Fibroblast of villous mesenchyme (primary cell): ENCODE results near the gene HDLBP. TPM values are rescaled to one million over a fixed set of nuclear protein-coding genes. Genes with fewer than 3 reads are reported as not detected.

Experiments used
- DNase-seq: peaks from one replicate; pipeline ENCODE4 v3.0.0-alpha.2; 2010; ENCODE audit warnings: low read depth
- H3K4me3 ChIP-seq: 2 replicates; pipeline ENCODE4 v1.5.1; 2011; ENCODE audit warnings: low read depth, mild to moderate bottlenecking, low read length
- CTCF ChIP-seq: IDR thresholded peaks from 2 replicates; pipeline ENCODE4 v1.5.1; 2012; ENCODE audit warnings: low read depth, mild to moderate bottlenecking, low read length; ENCODE audit not compliant: insufficient read depth
- total RNA-seq: library from RNA; depleted of rRNA; stranded (reverse); fragments of >200 nt; gene quantifications from 2 replicates; pipeline ENCODE4 v1.2.3, GENCODE V29; 2012

The HDLBP gene
- total RNA-seq, 1 donor: 1,343 TPM

GRCh38 chr2:241330616-241330981 is 15.1 kb upstream of the HDLBP start:
- TF ChIP-seq CTCF: no peak

GRCh38 chr2:241329669-241330615 is 14.5 kb upstream of the HDLBP start:
- DNase-seq: no peak
- TF ChIP-seq CTCF: no peak
- H3K4me3 ChIP-seq: no peak overlapping the region

More at GRCh38 chr2:241330616-241330981, 15.1 kb upstream of the HDLBP start:
- H3K4me3 ChIP-seq: no peak overlapping the region
- DNase-seq: no peak

GRCh38 chr2:241325257-241325656 is 9.8 kb upstream of the HDLBP start:
- H3K4me3 ChIP-seq: no peak overlapping the region
- TF ChIP-seq CTCF: no peak
- no peak for DNase-seq

- H3K4me3 ChIP-seq: no peak overlapping the region
- TF ChIP-seq CTCF: no peak
- DNase-seq: no peak
Measured at GRCh38 chr2:241324775-241325174, 9.3 kb upstream of the HDLBP start.

GRCh38 chr2:241323778-241324177 is 8.3 kb upstream of the HDLBP start:
- H3K4me3 ChIP-seq: no peak overlapping the region
- TF ChIP-seq CTCF: no peak
- no peak for DNase-seq

DNA sequence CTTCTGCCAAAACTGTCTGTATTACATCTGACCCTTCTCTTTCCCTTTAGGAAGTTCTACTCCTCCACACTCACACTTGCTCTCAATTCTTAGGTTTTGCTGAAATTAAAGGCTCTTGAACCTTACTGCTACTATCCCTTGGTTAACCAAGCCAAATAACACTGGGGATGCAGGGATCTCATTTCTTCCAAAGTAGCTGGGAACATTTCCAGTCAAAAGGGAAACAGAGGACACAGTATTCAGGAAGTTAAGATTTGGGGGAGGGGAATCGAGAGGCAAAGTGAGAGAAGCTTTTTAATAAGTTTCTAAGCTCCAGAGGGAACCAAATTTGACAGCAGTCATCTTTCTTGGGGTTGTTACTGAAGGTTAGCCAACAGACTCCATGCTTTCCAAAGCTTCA is 6.4 kb upstream of the HDLBP start:
- no peak for DNase-seq
- no peak overlapping the region for H3K4me3 ChIP-seq
- TF ChIP-seq CTCF: no peak
